H7 (cell line): Measurements from ENCODE around the gene CSNK1G1. TPM values are rescaled to one million over a fixed set of nuclear protein-coding genes. Genes with fewer than 3 reads are reported as not detected.
"Not testable (repeated sequence)": the region's sequence is repeated elsewhere in the genome, so short reads cannot be mapped to it uniquely, and the experiment has no call there.

Source experiments
- DNase-seq: peaks from one replicate; pipeline ENCODE4 v3.0.0; 2012
- H3K27me3 ChIP-seq: 2 replicates; pipeline ENCODE4 v1.6.0; 2011; ENCODE audit warnings: mild to moderate bottlenecking, low read length; ENCODE audit not compliant: control insufficient read depth, insufficient read depth
- H3K36me3 ChIP-seq: replicated peaks from 2 replicates; pipeline ENCODE4 v1.5.1; 2011; ENCODE audit warnings: low read length; ENCODE audit not compliant: control insufficient read depth, insufficient read depth
- H3K4me3 ChIP-seq: 2 replicates; pipeline ENCODE4 v1.5.1; 2011; ENCODE audit warnings: low read depth, mild to moderate bottlenecking, control low read depth, low read length, moderate library complexity; ENCODE audit not compliant: insufficient read depth
- total RNA-seq: library from RNA; depleted of rRNA; stranded (reverse); fragments of >200 nt; shearing (Covaris generic); gene quantifications from 2 replicates; pipeline ENCODE4 v1.2.3, GENCODE V29; 2014

CSNK1G1 gene
- total RNA-seq, 1 experiment from 2014 or later: 8.9 TPM

GRCh38 chr15:64371383-64371782, 15.4 kb upstream of the CSNK1G1 start:
- not testable (repeated sequence) for H3K36me3 ChIP-seq, H3K27me3 ChIP-seq, DNase-seq, H3K4me3 ChIP-seq

- no peaks in the 10 kb centered on the region for H3K27me3 ChIP-seq
- no peak overlapping the region for H3K4me3 ChIP-seq
- H3K36me3 ChIP-seq: no peaks in the 10 kb centered on the region
- DNase-seq: no peak
Measured at GRCh38 chr15:64369078-64369607, 13.2 kb upstream of the CSNK1G1 start.

- Histone ChIP-seq H3K27me3 (no peaks in the 10 kb centered on the region), H3K4me3 (no peak overlapping the region), H3K36me3 (no peaks in the 10 kb centered on the region)
- DNase-seq: no peak
Measured at GRCh38 chr15:64361259-64361658, 5.3 kb upstream of the CSNK1G1 start.

GRCh38 chr15:64356710-64357040, 702 bp upstream of the CSNK1G1 start:
- H3K4me3 ChIP-seq: peak overlapping the region; percentile 90; the same call in 1 of the 2 replicates
- H3K27me3 ChIP-seq: no peaks in the 10 kb centered on the region
- no peak for DNase-seq
- no peaks in the 10 kb centered on the region for H3K36me3 ChIP-seq

- H3K27me3 ChIP-seq: no peaks in the 10 kb centered on the region
- H3K4me3 ChIP-seq: peak overlapping the region; percentile 90
- no peaks in the 10 kb centered on the region for H3K36me3 ChIP-seq
- peak; percentile 69 for DNase-seq
Measured at GRCh38 chr15:64355348-64355943, 527 bp downstream of the CSNK1G1 start.

- DNase-seq: no peak
- H3K36me3 ChIP-seq: no peaks in the 10 kb centered on the region
- H3K27me3 ChIP-seq: no peaks in the 10 kb centered on the region
- peak overlapping the region; percentile 90 for H3K4me3 ChIP-seq
Measured at GRCh38 chr15:64354688-64355344, 1.2 kb downstream of the CSNK1G1 start.

- Histone ChIP-seq H3K27me3 (no peaks in the 10 kb centered on the region), H3K4me3 (no peak overlapping the region), H3K36me3 (no peaks in the 10 kb centered on the region; the same call in 1 of the 2 replicates)
- DNase-seq: no peak
Measured at GRCh38 chr15:64351265-64351664, 4.7 kb downstream of the CSNK1G1 start.

- DNase-seq: no peak
- no peaks in the 10 kb centered on the region for H3K27me3 ChIP-seq
Measured at GRCh38 chr15:64349375-64349774, 6.6 kb downstream of the CSNK1G1 start.

GRCh38 chr15:64348455-64348854, 7.5 kb downstream of the CSNK1G1 start:
- no peaks in the 10 kb centered on the region; the same call in 1 of the 2 replicates for H3K36me3 ChIP-seq
- H3K4me3 ChIP-seq: no peak overlapping the region
- DNase-seq: no peak
- no peaks in the 10 kb centered on the region for H3K27me3 ChIP-seq

More at GRCh38 chr15:64349375-64349774, 6.6 kb downstream of the CSNK1G1 start:
- Histone ChIP-seq H3K36me3 (no peaks in the 10 kb centered on the region; the same call in 1 of the 2 replicates), H3K4me3 (no peak overlapping the region)

- not testable (repeated sequence) for H3K27me3 ChIP-seq, H3K4me3 ChIP-seq, DNase-seq, H3K36me3 ChIP-seq
Measured at GRCh38 chr15:64346242-64346641, 9.7 kb downstream of the CSNK1G1 start.

- no peak for DNase-seq
- Histone ChIP-seq H3K4me3 (no peak overlapping the region), H3K27me3 (no peaks in the 10 kb centered on the region), H3K36me3 (no peaks in the 10 kb centered on the region; the same call in 1 of the 2 replicates)
Measured at GRCh38 chr15:64344651-64345294, 11.2 kb downstream of the CSNK1G1 start.

- Histone ChIP-seq H3K27me3 (no peaks in the 10 kb centered on the region), H3K36me3 (no peaks in the 10 kb centered on the region; the same call in 1 of the 2 replicates), H3K4me3 (no peak overlapping the region)
- no peak for DNase-seq
Measured at GRCh38 chr15:64343841-64344240, 12.1 kb downstream of the CSNK1G1 start.

- no peaks in the 10 kb centered on the region; the same call in 1 of the 2 replicates for H3K36me3 ChIP-seq
- no peak overlapping the region for H3K4me3 ChIP-seq
- no peak for DNase-seq
- H3K27me3 ChIP-seq: no peaks in the 10 kb centered on the region
Measured at GRCh38 chr15:64343222-64343621, 12.8 kb downstream of the CSNK1G1 start.

GRCh38 chr15:64341961-64342360, 14.0 kb downstream of the CSNK1G1 start:
- Histone ChIP-seq H3K27me3 (no peaks in the 10 kb centered on the region), H3K36me3 (no peaks in the 10 kb centered on the region), H3K4me3 (no peak overlapping the region)
- no peak for DNase-seq

GRCh38 chr15:64340355-64340754, 15.6 kb downstream of the CSNK1G1 start:
- H3K27me3 ChIP-seq: no peaks in the 10 kb centered on the region
- H3K4me3 ChIP-seq: no peak overlapping the region
- no peaks in the 10 kb centered on the region for H3K36me3 ChIP-seq
- no peak for DNase-seq
